HG02852 (cell line): ENCODE results near the gene GNPTAB.
"Not testable (repeated sequence)": the region's sequence is repeated elsewhere in the genome, so short reads cannot be mapped to it uniquely, and the experiment has no call there.

Experiments
- ATAC-seq: cut with Tn5 transposase; IDR thresholded peaks from one replicate; pipeline ENCODE4 v1.9.1; 2021; ENCODE audit warnings: mild to moderate bottlenecking, moderate library complexity; ENCODE audit not compliant: unreplicated experiment

The GNPTAB gene

GRCh38 chr12:101740566-101740965 lies 90.2 kb downstream of the GNPTAB start:
- no peak for ATAC-seq

- no peak for ATAC-seq
These were observed 91.7 kb downstream of the GNPTAB start, which contains the start of gene SYCP3 for GRCh38 chr12:101738920-101739665. Gene SYCP3, minus strand, starts transcription at chr12:101739462. Its CDS starts 1,527 bp downstream, at chr12:101737935.

GRCh38 chr12:101737476-101737875 lies 93.3 kb downstream of the GNPTAB start:
- no peak for ATAC-seq

GRCh38 chr12:101734482-101734881 lies 96.3 kb downstream of the GNPTAB start:
- ATAC-seq: not testable (repeated sequence)

- no peak for ATAC-seq
These were observed 97.6 kb downstream of the GNPTAB start for GRCh38 chr12:101733166-101733565.

GRCh38 chr12:101732318-101732717 lies 98.4 kb downstream of the GNPTAB start:
- no peak for ATAC-seq

GRCh38 chr12:101729842-101730241 lies 100.9 kb downstream of the GNPTAB start:
- no peak for ATAC-seq

GRCh38 chr12:101727098-101727497 lies 103.7 kb downstream of the GNPTAB start:
- no peak for ATAC-seq

GRCh38 chr12:101722392-101722791 lies 108.4 kb downstream of the GNPTAB start:
- ATAC-seq: no peak

GRCh38 chr12:101720118-101720517 lies 110.6 kb downstream of the GNPTAB start:
- no peak for ATAC-seq

GRCh38 chr12:101719566-101719965 lies 111.2 kb downstream of the GNPTAB start:
- no peak for ATAC-seq

GRCh38 chr12:101714877-101715444 lies 115.8 kb downstream of the GNPTAB start:
- no peak for ATAC-seq

GRCh38 chr12:101713930-101714329 lies 116.8 kb downstream of the GNPTAB start:
- no peak for ATAC-seq

GRCh38 chr12:101713059-101713682 lies 117.6 kb downstream of the GNPTAB start:
- ATAC-seq: no peak

GRCh38 chr12:101710288-101710687 lies 120.5 kb downstream of the GNPTAB start:
- ATAC-seq: no peak

GRCh38 chr12:101707131-101707782 lies 123.5 kb downstream of the GNPTAB start:
- ATAC-seq: no peak

GRCh38 chr12:101706403-101706802 lies 124.4 kb downstream of the GNPTAB start:
- ATAC-seq: no peak

- no peak for ATAC-seq
These were observed 127.3 kb downstream of the GNPTAB start for GRCh38 chr12:101703487-101703886.

GRCh38 chr12:101700299-101700820 lies 130.4 kb downstream of the GNPTAB start:
- no peak for ATAC-seq

GRCh38 chr12:101698800-101699347 lies 131.9 kb downstream of the GNPTAB start:
- ATAC-seq: no peak
